Hepatocyte (in vitro differentiated cells): ENCODE data around the gene LDLRAD4. TPM values are rescaled to one million over a fixed set of nuclear protein-coding genes. Genes with fewer than 3 reads are reported as not detected.

Source experiments
- DNase-seq: peaks from one replicate; pipeline ENCODE4 v3.0.0-alpha.2; 2016; ENCODE audit warnings: low spot score
- H2AFZ ChIP-seq: fragments of 200-600 bp; sonication (generic); 2 replicates; pipeline ENCODE4 v1.6.0; 2016; ENCODE audit warnings: antibody characterized with exemption, mild to moderate bottlenecking
- H3K27ac ChIP-seq: fragments of 200-600 bp; sonication (generic); 2 replicates; pipeline ENCODE4 v1.5.1; 2016; ENCODE audit warnings: mild to moderate bottlenecking
- H3K27me3 ChIP-seq: fragments of 200-600 bp; sonication (generic); 2 replicates; pipeline ENCODE4 v1.6.1; 2016
- H3K36me3 ChIP-seq: fragments of 200-600 bp; sonication (generic); replicated peaks from 2 replicates; pipeline ENCODE4 v1.5.1; 2016; ENCODE audit warnings: low read depth; ENCODE audit not compliant: insufficient read depth
- H3K4me1 ChIP-seq: fragments of 200-600 bp; sonication (generic); 2 replicates; pipeline ENCODE4 v1.5.1; 2016; ENCODE audit warnings: mild to moderate bottlenecking, moderate library complexity; ENCODE audit not compliant: insufficient read depth
- H3K4me2 ChIP-seq: fragments of 200-600 bp; sonication (generic); 2 replicates; pipeline ENCODE4 v1.6.0; 2016
- H3K4me3 ChIP-seq: fragments of 200-600 bp; sonication (generic); 2 replicates; pipeline ENCODE4 v1.5.1; 2016; ENCODE audit warnings: mild to moderate bottlenecking
- H3K79me2 ChIP-seq: fragments of 200-600 bp; sonication (generic); 2 replicates; pipeline ENCODE4 v1.6.0; 2017; ENCODE audit warnings: mild to moderate bottlenecking
- H3K9me2 ChIP-seq: fragments of 200-600 bp; sonication (generic); replicated peaks from 2 replicates; pipeline ENCODE4 v1.6.0; 2017; ENCODE audit warnings: mild to moderate bottlenecking; ENCODE audit not compliant: insufficient read depth
- H3K9me3 ChIP-seq: fragments of 200-600 bp; sonication (generic); 2 replicates; pipeline ENCODE4 v1.5.1; 2016; ENCODE audit warnings: low read depth, mild to moderate bottlenecking
- H4K20me1 ChIP-seq: fragments of 200-600 bp; sonication (generic); 2 replicates; pipeline ENCODE4 v1.6.0; 2016; ENCODE audit warnings: mild to moderate bottlenecking; ENCODE audit not compliant: insufficient read depth, poor library complexity, severe bottlenecking
- CTCF ChIP-seq: fragments of 200-600 bp; sonication (generic); IDR thresholded peaks from 2 replicates; pipeline ENCODE4 v1.5.1; 2016; ENCODE audit warnings: antibody characterized with exemption, mild to moderate bottlenecking; ENCODE audit not compliant: poor library complexity
- EZH2 ChIP-seq: fragments of 200-600 bp; sonication (generic); IDR thresholded peaks from 2 replicates; pipeline ENCODE4 v1.6.1; 2016; ENCODE audit warnings: antibody characterized with exemption, mild to moderate bottlenecking, borderline replicate concordance
- EZH2phosphoT487 ChIP-seq: fragments of 200-600 bp; sonication (generic); IDR thresholded peaks from one replicate; pipeline ENCODE4 v1.6.1; 2018; ENCODE audit warnings: antibody characterized with exemption, mild to moderate bottlenecking, low read depth, moderate library complexity; ENCODE audit not compliant: unreplicated experiment, severe bottlenecking
- WGBS: methylation state at CpG from one replicate; pipeline ENCODE4 v1.1.6; 2016; ENCODE audit warnings: low lambda C conversion rate; ENCODE audit errors: missing lambda C conversion rate; 5-methylcytosine and 5-hydroxymethylcytosine counted together
- polyA plus RNA-seq: library from polyadenylated mRNA; unstranded; fragments of >200 nt; fragmentation: Nextera tagmentation; extraction: Ambion mirVana; gene quantifications from 2 replicates; pipeline ENCODE4 v1.2.1, GENCODE V29; 2016
- total RNA-seq: library from RNA; depleted of rRNA; stranded (reverse); fragments of >200 nt; gene quantifications from 2 replicates; pipeline ENCODE4 v1.2.3, GENCODE V29; 2014

Gene LDLRAD4
- total and polyA plus RNA-seq, 2 experiments from 2014 or later, result 15.1 to 29.0 TPM

- no peaks in the 10 kb centered on the region for H3K4me1 ChIP-seq
- H3K4me3 ChIP-seq, result no peak overlapping the region
- no peak for DNase-seq
- no peaks in the 10 kb centered on the region for H3K27me3 ChIP-seq
- H3K9me2 ChIP-seq, result no peaks in the 10 kb centered on the region
- H4K20me1 ChIP-seq, result no peaks in the 10 kb centered on the region
- H3K27ac ChIP-seq, result no peak overlapping the region
- WGBS, result 96% methylated on average over 8 of the region's 8 CpGs
- H2AFZ ChIP-seq, result no peak overlapping the region
- H3K4me2 ChIP-seq, result no peak overlapping the region
- no peaks in the 10 kb centered on the region for H3K36me3 ChIP-seq
- H3K79me2 ChIP-seq, result no peaks in the 10 kb centered on the region
- TF ChIP-seq EZH2 (no peak), EZH2phosphoT487 (no peak), CTCF (no peak)
- H3K9me3 ChIP-seq, result no peaks in the 10 kb centered on the region
Measured at GRCh38 chr18:13377496-13377895, 158.9 kb downstream of the LDLRAD4 start.

GRCh38 chr18:13378150-13378549 is 159.6 kb downstream of the LDLRAD4 start:
- Histone ChIP-seq H3K4me2 (no peak overlapping the region), H3K4me3 (no peak overlapping the region), H3K27me3 (no peaks in the 10 kb centered on the region), H2AFZ (no peak overlapping the region), H3K9me3 (no peaks in the 10 kb centered on the region), H3K36me3 (no peaks in the 10 kb centered on the region), H3K9me2 (no peaks in the 10 kb centered on the region), H3K79me2 (no peaks in the 10 kb centered on the region), H4K20me1 (no peaks in the 10 kb centered on the region), H3K4me1 (no peaks in the 10 kb centered on the region), H3K27ac (no peak overlapping the region)
- TF ChIP-seq EZH2phosphoT487 (no peak), EZH2 (no peak), CTCF (no peak)
- DNase-seq, result no peak
- 96% methylated on average over 9 of the region's 9 CpGs for WGBS

- Histone ChIP-seq H3K9me2 (no peaks in the 10 kb centered on the region), H3K79me2 (no peaks in the 10 kb centered on the region), H3K4me3 (no peak overlapping the region), H4K20me1 (no peaks in the 10 kb centered on the region), H2AFZ (no peak overlapping the region), H3K4me2 (no peak overlapping the region), H3K4me1 (no peaks in the 10 kb centered on the region), H3K27ac (no peak overlapping the region), H3K27me3 (no peaks in the 10 kb centered on the region), H3K9me3 (no peaks in the 10 kb centered on the region), H3K36me3 (no peaks in the 10 kb centered on the region)
- TF ChIP-seq EZH2phosphoT487 (no peak), CTCF (no peak), EZH2 (no peak)
- DNase-seq, result no peak
- WGBS, result 70% methylated on average over 7 of the region's 7 CpGs
Measured at GRCh38 chr18:13379062-13379865, 160.7 kb downstream of the LDLRAD4 start.
